Stimulated activated CD4-positive, alpha-beta T cell treated with anti-CD3 and anti-CD28 coated beads, TNF-alpha, amount 100 ng/mL, for 48 hours (primary cell): ENCODE data around the gene FANCM.

Source experiments
- DNase-seq, 3 donors: peaks; one replicate each; pipeline ENCODE4 v3.0.0-alpha.2; 2020; ENCODE audit warnings: low read depth in 3 of 3

FANCM gene, protein sequence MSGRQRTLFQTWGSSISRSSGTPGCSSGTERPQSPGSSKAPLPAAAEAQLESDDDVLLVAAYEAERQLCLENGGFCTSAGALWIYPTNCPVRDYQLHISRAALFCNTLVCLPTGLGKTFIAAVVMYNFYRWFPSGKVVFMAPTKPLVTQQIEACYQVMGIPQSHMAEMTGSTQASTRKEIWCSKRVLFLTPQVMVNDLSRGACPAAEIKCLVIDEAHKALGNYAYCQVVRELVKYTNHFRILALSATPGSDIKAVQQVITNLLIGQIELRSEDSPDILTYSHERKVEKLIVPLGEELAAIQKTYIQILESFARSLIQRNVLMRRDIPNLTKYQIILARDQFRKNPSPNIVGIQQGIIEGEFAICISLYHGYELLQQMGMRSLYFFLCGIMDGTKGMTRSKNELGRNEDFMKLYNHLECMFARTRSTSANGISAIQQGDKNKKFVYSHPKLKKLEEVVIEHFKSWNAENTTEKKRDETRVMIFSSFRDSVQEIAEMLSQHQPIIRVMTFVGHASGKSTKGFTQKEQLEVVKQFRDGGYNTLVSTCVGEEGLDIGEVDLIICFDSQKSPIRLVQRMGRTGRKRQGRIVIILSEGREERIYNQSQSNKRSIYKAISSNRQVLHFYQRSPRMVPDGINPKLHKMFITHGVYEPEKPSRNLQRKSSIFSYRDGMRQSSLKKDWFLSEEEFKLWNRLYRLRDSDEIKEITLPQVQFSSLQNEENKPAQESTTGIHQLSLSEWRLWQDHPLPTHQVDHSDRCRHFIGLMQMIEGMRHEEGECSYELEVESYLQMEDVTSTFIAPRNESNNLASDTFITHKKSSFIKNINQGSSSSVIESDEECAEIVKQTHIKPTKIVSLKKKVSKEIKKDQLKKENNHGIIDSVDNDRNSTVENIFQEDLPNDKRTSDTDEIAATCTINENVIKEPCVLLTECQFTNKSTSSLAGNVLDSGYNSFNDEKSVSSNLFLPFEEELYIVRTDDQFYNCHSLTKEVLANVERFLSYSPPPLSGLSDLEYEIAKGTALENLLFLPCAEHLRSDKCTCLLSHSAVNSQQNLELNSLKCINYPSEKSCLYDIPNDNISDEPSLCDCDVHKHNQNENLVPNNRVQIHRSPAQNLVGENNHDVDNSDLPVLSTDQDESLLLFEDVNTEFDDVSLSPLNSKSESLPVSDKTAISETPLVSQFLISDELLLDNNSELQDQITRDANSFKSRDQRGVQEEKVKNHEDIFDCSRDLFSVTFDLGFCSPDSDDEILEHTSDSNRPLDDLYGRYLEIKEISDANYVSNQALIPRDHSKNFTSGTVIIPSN (N-terminal part only)

DNA sequence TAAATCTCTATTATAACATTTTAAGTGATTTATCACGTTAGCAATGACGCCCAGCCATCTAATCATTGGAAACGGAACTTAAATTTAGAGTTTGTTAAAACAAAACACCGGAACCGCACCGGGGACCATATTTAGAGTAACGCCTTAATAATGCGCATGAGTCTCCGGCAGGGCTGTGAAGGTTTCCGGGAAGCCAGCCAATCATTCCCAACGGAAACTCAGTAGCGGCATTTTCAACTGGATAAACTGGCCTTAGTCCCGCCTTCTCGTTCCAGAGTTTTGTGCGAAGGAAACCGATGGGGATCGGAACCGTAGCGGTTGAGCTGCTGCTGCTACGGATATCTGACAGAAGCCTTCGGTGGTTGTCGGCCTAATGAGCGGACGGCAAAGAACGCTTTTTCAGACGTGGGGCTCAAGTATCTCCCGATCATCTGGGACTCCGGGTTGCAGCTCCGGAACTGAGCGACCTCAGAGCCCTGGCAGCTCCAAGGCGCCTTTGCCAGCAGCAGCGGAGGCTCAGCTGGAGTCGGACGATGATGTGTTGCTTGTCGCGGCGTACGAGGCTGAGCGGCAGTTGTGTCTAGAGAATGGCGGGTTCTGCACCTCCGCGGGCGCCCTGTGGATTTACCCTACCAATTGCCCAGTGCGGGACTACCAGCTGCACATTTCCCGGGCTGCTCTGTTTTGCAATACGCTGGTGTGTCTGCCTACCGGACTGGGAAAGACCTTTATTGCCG lies at the start of gene FANCM:
TSS of gene FANCM (plus strand) at position 272 of the 737 bp plus-strand sequence. CDS start at position 374, 102 bp downstream.
- peak; percentile 73 to 81 (median 73) for DNase-seq

DNA sequence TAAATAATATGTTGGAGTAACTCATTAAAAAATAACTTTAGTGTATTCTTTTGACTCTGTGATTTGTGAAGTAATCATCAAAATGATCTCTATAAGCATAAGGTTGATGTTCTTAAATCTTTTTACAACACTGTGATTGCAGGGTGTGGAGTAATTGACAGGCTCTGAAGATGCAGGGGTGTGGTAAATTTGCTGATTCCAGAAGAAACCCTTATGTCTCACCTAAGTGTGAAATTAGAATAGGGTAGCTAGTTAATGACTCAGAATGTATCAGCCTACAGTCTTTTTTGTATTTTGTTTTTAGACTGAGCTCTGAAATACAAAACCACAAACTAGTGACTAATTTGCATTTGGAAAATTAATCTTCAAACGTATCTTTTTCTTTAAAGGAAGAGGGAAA lies 45.9 kb upstream of the FANCM start:
- no peak for DNase-seq

DNA sequence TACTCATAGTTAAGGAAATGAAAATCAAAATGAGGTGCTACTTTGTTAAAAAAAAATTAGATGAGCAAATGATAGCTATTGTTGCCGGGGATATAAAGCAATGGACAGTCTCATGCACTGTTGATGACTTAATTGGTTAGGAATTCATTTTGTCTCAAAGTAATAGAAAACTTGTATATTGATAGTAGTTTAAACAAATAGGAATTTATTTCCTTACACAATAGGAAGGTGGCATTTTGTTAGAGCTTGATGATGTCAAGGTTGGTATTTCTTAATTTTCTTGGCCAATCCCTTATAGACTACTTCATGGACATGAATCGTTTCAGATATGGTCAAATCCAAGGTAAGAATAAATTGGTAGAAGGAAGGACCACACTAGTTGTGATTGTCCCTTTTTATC lies 44.0 kb upstream of the FANCM start:
- no peak for DNase-seq

DNA sequence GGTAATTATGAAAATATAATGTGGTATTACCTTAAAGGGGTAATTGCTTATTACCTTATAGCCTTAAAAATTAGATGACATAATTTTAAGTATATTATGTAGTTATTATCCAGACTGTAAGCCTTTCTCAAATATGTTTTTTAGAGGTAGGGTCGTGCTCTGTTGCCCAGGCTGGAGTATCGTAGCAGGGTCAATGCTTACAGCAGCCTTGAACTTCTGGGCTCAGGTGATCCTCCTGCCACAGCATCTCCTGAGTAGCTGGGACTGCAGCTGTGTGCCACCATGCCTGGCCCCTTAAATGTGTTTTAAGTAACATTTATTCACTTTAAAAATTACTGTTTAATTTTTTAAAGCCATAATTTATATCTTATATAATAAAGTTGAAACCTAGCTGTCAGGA lies 41.5 kb upstream of the FANCM start:
- DNase-seq: no peak

DNA sequence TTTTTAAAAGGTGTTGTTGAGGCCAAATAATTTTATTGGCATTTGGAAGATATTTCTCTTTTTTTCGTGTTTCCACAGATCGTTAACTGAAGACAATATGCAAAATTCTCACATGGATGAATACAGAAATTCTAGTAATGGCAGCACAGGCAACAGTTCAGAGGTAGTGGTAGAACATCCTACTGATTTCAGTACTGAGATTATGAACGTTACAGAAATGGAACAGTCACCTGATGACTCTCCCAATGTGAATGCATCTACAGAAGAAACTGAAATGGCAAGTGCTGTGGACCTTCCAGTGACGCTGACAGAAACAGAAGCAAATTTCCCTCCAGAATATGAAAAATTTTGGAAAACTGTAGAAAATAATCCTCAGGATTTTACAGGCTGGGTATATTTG lies 40.6 kb upstream of the FANCM start:
- DNase-seq: no peak

DNA sequence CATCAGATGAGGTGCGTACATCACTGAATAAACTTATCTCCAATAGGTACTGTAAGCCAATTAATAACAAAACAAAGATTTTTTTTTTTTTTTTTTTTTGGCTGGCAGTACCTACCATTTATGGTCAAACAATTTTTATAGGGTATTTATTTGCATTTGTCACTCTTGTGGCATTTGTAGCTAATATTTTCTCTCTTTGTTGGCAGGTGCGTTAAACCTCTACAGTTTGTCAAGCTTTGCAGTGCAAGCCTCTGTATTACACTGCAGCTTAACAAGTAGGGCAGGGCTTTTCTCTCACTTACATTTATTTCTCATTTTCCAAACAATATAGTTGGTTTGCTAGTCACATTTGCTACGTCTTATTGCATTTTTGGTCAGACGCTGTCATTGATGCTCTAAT lies 39.5 kb upstream of the FANCM start:
- DNase-seq: no peak

DNA sequence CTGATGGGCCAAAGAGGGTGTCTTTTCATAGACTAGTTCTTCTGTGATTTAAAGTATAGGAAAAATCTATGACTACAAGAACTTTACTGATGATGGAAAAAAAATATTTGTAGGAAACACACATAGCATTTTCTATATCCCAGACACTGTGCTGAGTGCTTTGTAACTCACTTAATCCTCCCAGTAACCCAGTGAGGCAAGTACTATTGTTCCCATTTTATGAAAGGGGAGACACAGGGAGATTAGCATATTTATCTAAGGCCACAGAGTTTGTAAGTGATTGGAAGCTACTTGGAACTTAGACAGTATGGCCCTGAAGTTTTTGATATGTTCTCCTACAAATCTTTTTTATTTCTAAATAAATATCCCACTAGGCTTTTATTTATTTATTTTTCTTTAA lies 31.9 kb upstream of the FANCM start:
- no peak for DNase-seq

DNA sequence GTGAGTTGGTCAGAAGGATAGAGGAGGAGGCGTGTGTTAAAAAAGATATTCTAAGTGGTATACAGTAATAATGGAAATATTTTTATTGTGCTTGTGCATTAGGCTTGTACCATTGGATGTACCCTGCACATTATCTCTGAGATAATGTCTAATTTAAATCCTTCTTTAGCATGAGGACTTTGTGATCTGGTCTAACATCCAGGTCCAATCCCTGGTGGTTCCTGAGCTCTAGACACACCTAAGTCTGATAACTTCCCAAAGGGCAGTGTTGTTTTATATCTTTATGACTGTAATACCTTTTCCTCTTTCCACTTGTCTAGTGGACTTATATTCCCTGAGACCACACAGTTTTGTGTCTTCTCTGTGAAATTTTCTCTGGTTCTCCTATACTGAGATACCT lies 31.2 kb upstream of the FANCM start:
- DNase-seq: no peak

DNA sequence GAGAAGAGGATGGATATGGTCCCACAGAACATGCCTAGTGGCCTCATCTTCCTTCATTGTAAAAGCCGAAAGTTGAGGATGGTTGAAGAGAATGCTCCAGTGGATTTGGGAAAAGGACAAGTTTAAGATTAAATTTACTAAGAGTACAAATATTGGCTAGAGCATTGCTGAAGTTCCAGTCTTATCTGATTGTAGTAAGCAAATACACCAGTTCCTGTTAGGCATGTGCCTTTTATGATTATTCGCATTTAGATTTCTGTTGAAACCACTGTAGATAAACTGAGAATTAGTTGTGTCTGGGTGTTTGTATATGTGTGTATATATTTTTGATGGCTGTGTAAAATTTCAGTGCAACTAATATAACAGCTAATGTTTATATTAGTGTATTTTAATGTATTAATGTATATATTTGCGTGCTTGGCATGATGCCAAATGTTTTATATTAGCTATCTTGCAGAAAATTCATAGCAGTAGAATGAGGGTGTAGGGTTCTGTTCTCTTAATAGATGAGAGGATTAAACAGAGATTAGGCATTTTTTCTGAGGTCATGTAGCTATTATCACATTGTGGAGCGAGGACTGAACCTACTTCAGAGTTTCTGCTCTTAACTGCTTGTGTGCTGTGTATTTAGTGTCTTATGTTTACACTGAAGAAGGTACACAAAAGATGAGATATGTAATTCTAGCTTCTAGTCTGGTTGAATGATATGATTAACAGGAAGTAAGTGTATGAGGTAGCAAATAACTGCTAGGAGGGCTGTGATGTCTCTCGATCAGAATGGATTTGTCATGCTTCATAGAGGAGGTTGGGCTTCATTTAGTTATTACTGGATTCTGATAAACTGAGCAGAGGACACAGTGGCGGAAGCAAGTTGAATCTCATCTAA lies 22.6 kb upstream of the FANCM start:
- no peak for DNase-seq

DNA sequence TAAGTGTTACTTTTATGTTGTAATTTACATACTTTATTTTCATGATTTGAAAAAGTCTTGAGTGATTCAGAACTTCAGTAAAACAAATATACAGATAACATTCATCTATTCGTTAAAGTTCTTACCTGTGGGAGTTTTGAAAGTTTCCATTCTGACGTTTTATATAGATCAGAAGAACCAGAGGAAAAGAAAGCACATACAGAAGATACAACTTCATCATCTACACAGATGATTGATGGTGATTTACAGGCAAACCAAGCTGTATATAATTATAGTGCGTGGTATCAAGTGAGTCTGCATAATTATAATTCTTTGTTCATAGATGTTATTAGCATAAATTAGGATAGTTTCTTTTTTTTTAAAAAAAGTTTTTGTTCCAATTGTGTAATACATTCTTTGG lies 21.4 kb upstream of the FANCM start:
- DNase-seq: no peak

DNA sequence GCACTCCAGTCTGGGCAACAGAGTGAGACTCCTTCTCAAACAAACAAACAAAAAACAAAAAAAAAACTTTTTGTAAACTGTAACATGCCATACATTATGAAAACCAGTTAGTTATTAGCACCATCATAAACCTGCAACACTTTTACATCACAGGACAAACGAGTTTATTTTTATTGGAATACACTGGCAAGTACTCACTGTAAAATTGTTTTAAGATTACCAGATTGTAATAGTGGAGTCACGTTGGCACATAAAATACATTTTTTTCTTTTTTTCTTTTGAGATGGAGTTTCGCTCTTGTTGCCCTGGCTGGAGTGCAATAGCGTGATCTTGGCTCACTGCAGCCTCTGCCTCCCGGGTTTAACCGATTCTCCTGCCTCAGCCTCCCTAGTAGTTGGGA lies 17.1 kb upstream of the FANCM start:
- no peak for DNase-seq

DNA sequence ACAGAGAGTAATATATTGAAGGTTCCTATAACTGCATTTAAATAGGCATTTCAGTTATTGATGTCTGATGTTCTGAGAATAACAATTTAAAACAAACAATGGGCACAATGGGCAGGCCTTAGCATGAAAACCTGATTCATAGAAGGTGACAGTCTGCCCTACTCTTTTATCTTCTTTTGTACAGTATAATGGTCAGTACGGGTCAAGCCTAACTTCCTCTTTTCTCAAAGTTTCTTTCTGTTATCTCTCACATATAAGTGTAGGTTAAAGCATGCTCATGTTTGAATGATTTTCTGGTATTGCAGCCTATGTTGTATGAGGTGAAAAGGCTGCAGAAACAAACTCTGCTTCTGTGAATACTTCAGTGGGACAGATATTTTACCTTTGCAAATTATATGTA lies 15.6 kb upstream of the FANCM start:
- DNase-seq: no peak

DNA sequence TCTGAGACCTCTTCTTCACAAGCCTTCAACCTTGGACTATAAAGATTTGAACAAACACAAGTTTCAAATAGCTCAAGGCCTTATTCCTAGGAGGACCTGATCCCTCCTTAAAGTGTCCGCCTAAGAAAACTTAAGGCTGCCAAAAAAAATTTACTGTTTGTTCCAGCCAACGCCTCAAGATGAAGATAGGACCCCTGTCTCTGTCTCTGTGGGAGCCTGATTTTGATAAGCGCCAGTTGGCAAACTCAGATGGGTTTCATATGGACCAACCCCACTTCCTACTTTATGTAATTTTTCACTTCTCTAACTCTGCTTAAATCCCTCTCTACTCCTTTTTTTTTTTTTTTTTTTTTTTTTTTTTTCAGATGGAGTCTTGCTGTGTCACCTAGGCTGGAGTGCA lies 12.5 kb upstream of the FANCM start:
- no peak for DNase-seq

DNA sequence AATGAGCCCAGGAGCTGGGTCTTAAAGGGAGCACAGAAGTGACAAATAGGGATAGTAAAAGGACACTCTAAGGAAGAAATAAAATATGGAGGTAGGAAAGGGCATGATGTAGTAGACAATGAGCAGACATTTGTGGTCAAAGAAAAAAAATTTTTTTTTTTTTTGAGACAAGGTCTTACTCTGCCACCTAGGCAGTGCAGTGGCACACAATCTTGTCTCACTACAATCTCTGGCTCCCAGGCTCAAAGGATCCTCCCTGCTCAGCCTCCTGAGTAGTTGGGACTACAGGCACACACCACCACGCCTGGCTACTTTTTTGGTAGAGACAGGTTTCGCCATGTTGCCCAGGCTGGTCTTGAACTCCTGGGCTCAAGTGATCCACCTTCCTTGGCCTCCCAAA lies 10.0 kb upstream of the FANCM start:
- DNase-seq: no peak

DNA sequence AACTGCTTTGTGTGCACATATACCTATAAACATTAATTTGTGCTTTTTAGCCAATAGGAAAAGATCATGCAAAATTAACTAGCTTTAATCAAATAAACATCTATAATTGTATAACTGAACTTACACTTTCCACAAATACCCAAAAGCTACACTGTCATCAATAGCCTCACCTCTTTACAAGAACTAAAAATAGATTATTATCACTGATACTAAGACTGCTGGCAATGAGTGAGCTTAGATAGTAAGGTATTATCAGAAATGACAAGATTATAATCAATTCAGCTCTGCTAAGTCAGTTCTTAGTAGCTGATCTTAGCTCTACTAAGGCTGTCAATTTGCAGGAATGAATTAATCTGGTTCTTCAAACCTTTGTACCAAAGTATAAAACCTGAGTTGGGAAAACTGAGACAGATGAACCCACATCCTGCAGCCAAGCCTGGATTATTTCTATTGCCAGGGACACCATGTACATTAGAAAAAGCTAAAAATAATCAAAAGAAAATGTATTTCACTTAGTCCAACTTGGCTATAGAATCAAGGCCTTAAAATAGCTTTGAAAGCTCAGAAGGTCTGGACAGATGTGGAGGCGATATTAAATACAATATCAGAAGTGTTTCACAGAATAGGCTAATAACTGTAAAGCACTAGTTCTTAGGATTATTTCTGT lies 6.6 kb upstream of the FANCM start:
- no peak for DNase-seq

DNA sequence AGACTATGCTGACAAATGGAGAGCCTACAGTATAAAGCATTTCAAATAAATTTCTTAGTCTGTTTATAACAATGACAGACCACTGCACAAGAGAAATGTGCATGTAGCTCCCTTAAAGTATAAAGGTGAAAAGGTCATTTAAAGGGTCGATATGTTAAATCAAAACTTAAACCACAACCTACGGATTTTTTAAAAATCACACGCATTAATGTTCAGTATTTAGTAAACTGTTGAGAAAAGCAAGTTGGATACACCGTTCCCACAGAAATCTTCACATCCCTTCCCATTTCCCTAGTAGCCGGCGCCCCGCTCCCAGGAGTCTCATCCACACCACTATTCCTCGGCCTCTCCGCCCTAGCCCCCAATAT lies 2.1 kb upstream of the FANCM start:
- DNase-seq: no peak

DNA sequence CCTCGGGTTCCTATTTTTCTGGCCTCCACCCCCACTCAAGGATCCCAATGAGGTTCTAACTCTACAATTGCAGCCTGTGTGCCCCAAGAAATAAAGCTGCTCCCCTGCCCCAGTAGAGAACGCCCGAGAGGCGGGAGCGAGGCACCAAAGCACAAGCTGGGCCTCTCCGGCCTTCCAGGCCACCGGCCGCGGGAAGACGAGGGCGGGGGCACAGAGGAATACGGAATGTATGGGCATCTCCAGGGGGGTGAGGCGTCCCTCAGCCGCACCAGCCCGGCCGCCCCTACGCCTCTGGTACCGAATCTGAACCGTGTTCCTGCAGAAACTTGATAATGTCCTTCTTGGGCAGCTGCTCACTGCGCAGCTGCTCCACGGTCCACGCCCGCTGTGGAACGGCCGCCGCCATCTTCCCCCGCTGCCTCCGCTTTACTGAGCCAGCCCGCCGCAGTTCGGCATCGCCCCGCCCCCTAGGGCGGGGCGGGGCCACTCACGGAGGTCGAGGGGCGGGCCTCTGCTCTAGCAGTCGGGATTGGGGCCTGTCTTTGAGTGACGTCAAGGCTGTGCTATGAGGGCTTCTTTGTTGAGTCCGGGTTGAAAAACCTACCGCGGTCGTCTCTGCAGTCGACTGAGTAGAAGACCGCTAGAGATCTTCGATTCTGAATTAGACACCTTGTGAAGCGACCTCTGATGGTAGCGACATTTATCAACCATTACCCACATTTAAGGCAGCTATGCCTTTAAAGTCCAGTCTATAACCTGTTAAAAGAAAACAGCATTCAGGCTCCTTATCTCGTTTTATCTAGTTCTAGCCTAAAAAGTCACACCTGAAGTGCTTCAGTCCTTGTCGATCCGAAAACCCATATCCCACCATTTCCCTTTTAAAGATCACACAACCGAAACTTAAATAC lies 1.4 kb upstream of the FANCM start, which contains the start of gene FKBP3:
TSS of gene FKBP3 (minus strand) at position 431 of the 908 bp plus-strand sequence. CDS start at position 406, 25 bp downstream.
- DNase-seq: peak; percentile 85 to 93 (median 88)

DNA sequence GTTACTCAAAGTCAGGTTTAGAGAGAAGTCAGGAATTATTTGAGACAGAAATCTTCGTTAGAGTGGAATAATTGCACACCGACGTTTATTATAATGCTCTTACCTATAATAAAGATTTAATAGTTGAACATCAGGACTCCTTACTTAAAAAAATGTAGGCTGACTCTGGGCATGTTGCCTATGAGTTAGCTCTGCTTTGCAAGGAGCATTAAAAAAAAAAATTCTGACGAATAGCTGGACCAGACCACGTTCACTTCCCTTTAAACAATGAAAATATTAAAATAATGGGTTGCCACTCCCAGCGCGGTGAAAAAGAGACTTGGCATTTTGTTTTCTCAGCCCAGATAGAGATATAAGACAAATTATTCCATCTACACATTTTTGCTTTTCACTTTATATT lies 574 bp upstream of the FANCM start:
- DNase-seq: no peak

DNA sequence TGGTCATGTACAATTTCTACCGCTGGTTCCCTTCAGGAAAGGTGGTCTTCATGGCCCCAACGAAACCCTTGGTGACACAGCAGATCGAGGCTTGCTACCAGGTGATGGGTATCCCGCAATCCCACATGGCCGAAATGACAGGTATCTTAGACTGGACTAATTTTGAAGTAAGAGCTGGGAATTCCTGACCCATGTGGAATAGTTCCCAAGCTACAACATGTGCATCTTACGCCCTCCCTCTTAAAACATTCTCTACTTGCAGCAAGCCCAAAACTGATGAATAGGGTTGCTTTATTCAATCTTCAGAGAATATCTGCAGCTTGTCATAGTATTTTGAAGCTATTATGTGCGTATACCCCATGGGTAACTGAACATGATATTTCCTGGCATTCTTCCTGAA lies 669 bp downstream of the FANCM start:
- DNase-seq: no peak
